ENCODE results near the gene MED13.

Gene MED13

GRCh38 chr17:61989509-61989908, 75.6 kb downstream of the MED13 start:
- TF ChIP-seq REST (IDR thresholded peaks at IDR 0.05; ENCODE audit: insufficient read depth in 1 of 2, low read depth in 2 of 2, low read length in 2 of 2) (no peak), TAF1 (IDR thresholded peaks at IDR 0.05; ENCODE audit: borderline replicate concordance, insufficient read depth, low read length) (no peak), POLR2AphosphoS5 (IDR thresholded peaks at IDR 0.05; ENCODE audit: low read depth, low read length) (no peak)

- TF ChIP-seq POLR2AphosphoS5 (IDR thresholded peaks at IDR 0.05; ENCODE audit: low read depth, low read length) (no peak), SIN3A (IDR thresholded peaks at IDR 0.05; ENCODE audit: borderline replicate concordance, insufficient read depth, low read length) (no peak), FOXP2 (optimal IDR thresholded peaks at IDR 0.05; ENCODE audit: borderline replicate concordance, extremely low read depth, extremely low read length, insufficient read depth) (no peak), TAF1 (IDR thresholded peaks at IDR 0.05; ENCODE audit: borderline replicate concordance, insufficient read depth, low read length) (no peak)
These were observed 78.2 kb downstream of the MED13 start for GRCh38 chr17:61986898-61987297.

GRCh38 chr17:61984821-61985220, 80.3 kb downstream of the MED13 start:
- TF ChIP-seq REST (IDR thresholded peaks at IDR 0.05; ENCODE audit: insufficient read depth in 1 of 2, low read depth in 2 of 2, low read length in 2 of 2) (no peak), POLR2AphosphoS5 (IDR thresholded peaks at IDR 0.05; ENCODE audit: low read depth, low read length) (no peak)

- no peak for TF ChIP-seq SIN3A (IDR thresholded peaks at IDR 0.05; ENCODE audit: borderline replicate concordance, insufficient read depth, low read length)
- no peak for TF ChIP-seq REST (IDR thresholded peaks at IDR 0.05; ENCODE audit: insufficient read depth in 1 of 2, low read depth in 2 of 2, low read length in 2 of 2)
- TF ChIP-seq TAF1 (IDR thresholded peaks at IDR 0.05; ENCODE audit: borderline replicate concordance, insufficient read depth, low read length) = no peak
- TF ChIP-seq FOXP2 (optimal IDR thresholded peaks at IDR 0.05; ENCODE audit: borderline replicate concordance, extremely low read depth, extremely low read length, insufficient read depth) = no peak
- no peak for TF ChIP-seq POLR2AphosphoS5 (IDR thresholded peaks at IDR 0.05; ENCODE audit: low read depth, low read length)
These were observed 83.8 kb downstream of the MED13 start for GRCh38 chr17:61981323-61981722.

- TF ChIP-seq POLR2AphosphoS5 (IDR thresholded peaks at IDR 0.05; ENCODE audit: low read depth, low read length) (no peak), REST (IDR thresholded peaks at IDR 0.05; ENCODE audit: insufficient read depth in 1 of 2, low read depth in 2 of 2, low read length in 2 of 2) (no peak), TAF1 (IDR thresholded peaks at IDR 0.05; ENCODE audit: borderline replicate concordance, insufficient read depth, low read length) (no peak), SIN3A (IDR thresholded peaks at IDR 0.05; ENCODE audit: borderline replicate concordance, insufficient read depth, low read length) (no peak), FOXP2 (optimal IDR thresholded peaks at IDR 0.05; ENCODE audit: borderline replicate concordance, extremely low read depth, extremely low read length, insufficient read depth) (no peak)
These were observed 84.5 kb downstream of the MED13 start for GRCh38 chr17:61980535-61980934.

Measured in PFSK-1 (cell line).